ENCODE measurements around the gene RNU1-3.
"Not testable (repeated sequence)": the region's sequence is repeated elsewhere in the genome, so short reads cannot be mapped to it uniquely, and the experiment has no call there.

Gene RNU1-3

DNA sequence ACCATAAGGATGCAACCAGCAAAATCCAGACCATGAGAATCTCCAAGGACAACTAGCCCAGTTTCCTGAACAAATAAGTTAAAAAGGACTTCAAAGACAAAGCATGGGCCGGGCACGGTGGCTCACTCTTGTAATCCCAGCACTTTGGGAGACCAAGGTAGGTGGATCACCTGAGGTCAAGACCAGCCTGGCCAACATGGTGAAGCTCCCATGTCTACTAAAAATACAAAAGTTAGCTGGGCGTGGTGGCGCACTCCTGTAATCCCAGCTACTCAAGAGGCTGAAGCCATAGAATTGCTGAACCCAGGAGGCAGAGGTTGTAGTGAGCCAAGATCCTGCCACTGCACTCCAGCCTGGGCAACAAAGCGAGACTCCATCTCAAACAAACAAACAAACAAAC is 30.8 kb downstream of the RNU1-3 start:
- DNase-seq, result not testable (repeated sequence)

DNA sequence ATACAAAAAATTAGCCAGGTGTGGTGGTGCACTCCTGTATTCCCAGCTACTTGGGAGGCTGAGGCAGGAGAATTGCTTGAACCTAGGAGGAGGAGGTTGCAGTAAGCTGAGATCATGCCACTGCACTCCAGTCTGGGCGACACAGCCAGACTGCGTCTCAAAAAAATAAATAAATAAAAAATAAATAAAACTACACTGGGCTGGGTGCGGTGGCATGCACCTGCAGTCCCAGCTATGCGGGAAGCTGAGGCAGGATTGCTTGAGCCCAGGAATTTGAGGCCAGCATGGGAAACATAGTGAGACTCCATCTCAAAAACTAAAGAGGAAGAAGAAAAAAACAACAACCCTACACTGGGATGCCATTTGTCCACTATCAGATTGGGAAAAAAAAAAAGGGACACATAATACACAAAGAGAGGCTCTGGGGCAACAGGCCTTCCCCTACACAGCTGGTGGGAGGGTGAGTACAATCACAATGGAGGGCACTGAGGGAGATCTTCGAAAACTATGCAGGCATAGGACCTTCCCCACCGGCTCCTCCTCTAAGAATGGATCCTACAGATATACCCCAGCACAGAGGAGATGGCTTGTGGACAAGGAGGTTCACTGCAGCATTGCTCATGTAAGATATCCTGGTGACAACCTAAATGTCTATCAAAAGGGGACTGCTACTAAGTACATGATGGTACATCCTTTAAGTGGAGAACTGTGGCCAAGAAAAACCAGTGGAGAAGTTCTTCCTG is 33.0 kb downstream of the RNU1-3 start:
- DNase-seq, result not testable (repeated sequence)

DNA sequence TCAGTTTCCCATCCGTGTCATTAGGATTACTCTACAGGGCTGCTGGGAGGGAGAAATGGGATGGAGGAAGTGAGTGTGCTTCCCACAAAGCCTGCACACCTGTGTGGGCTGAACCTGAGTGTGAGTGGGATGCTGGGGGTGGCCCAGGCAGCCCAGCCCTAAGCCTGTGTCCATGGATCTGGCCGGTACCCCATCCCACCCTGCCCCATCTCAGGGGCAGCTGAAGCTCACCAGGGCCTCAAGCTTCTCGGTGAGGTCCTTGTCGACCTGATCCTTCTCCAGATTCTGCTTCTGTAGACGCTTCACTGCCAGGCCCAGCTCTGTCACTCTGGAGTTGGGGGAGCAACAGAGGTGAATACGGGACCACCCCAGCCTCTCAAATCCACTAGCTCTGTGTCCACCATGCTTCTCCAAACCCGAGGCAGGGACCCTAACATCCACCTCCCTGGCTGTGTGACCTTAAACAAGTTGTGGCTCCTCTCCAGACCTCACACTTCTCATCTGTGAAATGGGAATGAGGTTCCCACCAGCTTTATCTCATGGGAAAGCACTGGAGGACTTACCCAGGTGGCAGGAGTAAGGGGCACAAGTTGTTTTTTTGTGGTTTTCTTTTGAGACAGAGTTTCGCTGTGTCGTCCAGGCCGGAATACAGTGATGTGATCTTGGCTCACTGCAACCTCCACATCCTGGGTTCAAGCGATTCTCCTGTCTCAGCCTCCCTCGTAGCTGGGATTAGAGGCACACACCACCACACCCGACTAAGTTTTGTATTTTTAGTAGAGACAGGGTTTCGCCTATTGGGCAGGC is 34.5 kb downstream of the RNU1-3 start:
- DNase-seq, result not testable (repeated sequence)

DNA sequence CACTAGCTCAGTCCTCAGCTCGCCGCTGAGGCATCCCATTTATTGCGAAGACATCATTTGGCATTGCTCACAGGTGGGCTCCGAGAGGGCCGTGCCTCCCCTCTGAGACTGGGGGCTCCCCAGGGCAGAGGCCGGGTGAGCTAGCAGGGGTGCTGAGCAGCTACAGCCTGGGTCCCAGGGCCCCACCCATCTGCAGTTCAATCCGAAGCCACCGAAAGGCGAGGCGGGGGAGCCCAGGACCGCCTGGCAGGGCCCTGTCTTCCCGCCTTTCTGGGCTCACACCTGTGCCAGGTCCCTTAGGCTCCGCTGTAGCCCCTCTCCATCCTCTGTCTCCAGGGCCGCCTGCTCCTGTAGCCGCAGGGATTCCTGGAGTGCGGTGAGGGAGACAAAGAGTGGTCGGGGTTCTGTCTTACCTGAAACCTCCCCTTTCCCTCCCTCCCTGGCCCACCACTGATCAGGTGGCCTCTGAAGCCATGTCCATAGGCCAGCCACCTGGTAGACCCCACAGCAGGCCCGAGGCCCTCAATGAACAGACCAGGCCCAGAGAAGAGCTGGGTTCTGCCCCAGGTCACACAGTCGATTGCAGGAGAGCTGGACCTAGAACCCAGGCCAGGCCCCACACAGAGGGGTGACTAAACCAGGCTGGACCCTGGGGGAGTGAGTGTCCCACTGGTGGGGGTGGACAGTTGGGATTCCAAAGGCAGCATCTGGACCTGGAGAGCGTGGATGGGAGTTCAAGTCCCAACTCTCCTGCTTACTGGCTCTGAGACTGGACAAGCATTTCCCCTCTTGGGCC is 35.3 kb downstream of the RNU1-3 start:
- DNase-seq, result no peak

DNA sequence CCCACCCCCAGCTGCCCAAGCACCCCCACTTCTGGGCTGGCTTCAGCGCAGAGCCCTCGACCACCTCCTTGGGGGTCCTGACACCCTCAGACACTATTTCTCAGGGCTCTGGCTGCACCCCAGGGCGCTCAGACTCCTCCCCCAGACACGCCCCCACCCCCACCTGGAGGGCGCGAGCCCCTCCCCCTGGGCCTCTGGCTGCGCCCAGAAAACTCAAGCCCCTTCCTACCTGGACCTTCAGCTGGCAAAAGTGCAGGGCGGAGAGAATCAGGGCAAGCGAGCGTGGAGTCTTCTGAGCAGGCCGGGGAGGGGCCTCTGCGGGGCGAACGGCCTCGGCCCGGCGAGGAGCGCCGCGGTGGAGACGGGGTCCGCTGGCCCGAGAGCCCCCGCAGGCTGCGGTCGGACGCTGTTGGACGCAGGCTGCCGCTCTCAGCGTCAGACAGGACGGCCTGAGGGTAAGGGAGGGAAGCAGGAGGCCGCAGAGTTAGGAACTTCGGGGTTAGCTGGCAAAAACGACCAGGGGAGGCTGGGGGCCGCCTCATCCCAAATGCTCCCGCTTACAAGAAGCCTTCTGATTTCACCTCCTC is 36.0 kb downstream of the RNU1-3 start:
- DNase-seq, result no peak

DNA sequence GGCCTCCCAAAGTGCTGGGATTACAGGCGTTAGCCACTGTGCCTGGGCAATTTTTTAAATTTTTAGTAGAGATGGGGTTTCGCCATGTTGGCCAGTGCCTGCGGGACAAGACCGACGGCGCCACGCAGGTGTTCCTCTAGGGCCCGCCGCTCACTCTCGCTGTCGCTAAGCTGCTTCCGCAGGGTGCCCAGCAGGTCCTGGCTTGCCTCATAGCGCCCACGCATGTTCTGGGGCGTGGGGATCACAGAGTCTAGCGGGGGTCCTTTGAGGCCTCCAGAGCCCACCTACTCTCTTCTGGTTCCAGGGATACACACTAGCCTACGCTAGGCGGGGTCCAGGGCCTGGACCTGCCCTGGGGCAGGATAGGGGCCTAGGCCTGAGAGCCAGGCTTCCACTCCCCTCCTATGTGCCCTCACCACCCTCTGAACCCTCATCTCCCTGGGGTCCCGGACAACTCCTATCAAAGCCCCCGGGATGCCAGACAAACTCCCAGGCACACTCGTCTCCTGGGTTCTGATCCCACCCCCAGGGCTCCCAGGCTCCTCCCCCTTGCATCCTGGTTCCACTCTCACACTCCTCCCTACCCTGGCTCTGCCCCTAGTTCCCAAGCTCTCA is 36.7 kb downstream of the RNU1-3 start:
- DNase-seq, result not testable (repeated sequence)

DNA sequence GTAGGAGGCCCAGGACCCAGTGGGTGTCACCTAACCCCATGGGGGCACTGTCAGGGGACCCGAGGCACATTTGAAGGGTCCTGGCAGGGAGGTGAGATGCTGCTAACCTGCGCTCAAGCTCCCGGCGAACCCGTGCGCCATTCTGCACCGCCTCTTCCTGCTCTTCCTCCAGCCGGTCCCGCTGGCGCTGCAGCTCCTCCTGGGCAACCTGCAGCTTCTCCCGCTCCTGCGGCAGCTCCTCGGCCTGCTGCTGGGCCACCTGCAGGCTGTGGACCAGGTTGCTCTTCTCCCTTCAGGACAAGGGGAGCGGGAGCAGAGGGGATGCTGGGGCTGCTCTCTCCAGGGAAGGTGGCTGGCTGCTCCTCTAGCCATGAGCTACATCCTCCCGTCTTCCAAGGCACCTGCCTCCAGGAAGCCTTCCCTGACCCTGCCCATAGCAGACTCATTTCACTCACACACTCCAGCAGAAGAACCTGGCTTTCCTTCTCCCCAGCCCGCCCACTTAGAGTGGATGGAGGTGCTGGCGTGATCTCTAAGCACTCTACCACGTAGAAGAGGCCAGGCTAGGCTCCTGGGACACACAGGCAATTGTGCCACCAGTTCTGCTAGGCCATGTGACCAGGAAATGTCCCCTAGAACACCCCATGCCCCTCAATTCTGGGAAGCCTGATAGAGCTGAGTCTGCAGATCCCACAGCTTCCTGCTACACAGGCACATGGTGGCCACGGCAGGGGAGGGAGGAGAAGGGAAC is 38.2 kb downstream of the RNU1-3 start:
- DNase-seq, result no peak

DNA sequence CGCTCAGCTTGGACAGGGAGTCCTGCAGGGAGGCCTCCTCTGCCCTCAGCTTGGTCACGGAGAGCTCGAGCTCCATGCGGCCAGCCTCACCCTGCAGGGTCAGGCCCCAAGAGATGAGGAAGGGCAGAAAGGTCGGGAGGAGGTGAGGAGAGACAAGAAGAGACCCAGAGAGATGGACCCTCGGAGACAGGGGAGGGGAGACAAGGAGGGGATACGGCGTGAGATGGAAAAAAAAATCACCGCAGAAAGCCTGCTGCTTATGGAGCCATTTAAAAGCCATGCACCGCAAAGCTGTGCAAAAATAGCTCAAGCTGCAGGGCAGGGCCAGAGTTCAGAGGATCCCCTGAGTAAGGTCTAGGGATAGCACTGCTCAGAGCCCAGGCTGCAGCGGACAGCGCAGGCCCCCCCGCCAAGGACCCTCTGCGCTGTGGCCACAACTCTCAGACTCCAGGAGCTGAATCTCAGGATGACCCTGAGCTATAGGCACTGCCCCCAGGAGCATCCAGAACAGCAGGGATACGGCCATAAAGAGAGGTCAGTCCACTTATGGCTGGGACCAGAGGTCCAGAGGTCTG is 40.3 kb downstream of the RNU1-3 start:
- DNase-seq, result not testable (repeated sequence)

DNA sequence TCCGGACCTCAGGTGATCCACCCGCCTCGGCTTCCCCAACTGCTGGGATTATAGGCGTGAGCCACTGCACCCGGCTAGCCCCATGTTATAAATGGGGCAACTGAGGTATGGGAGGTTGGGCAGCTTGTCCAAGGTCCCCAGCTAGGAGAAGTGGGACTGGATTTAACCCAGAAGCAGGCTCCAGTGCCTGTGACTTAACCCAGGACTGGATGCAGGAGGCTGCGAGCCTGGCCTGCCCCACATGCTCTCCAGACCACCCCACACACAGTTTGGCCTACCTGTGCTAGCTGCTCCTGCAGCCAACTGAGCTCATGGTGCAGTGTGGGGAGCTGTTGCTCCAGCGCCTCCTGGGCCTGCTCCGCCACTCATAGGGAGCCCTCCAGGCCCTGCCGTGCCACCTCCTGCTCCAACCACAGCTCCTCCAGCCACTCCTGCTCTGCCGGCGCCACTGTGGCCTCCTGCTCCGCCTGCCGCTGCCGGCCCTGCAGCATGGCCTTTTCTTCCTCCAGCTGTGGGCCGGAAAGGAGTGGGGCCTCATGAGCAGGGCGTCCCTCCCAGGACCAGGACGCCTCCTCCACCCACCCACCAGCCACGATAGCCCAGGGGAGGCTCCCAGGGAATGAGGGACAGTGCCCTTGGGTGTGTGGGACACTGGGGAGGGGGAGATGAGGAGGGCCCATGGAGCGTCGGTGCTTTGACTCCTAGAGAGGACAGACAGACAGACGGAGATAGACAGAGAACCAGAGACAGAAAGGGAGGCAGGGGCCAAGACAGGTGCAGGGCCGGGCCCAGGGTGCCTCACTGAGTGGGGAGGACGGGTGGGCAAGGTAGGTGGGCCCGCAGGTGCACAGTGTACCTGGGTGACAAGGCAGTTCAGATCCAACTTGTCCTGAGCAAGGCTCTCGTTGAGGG is 41.0 kb downstream of the RNU1-3 start:
- DNase-seq, result no peak

DNA sequence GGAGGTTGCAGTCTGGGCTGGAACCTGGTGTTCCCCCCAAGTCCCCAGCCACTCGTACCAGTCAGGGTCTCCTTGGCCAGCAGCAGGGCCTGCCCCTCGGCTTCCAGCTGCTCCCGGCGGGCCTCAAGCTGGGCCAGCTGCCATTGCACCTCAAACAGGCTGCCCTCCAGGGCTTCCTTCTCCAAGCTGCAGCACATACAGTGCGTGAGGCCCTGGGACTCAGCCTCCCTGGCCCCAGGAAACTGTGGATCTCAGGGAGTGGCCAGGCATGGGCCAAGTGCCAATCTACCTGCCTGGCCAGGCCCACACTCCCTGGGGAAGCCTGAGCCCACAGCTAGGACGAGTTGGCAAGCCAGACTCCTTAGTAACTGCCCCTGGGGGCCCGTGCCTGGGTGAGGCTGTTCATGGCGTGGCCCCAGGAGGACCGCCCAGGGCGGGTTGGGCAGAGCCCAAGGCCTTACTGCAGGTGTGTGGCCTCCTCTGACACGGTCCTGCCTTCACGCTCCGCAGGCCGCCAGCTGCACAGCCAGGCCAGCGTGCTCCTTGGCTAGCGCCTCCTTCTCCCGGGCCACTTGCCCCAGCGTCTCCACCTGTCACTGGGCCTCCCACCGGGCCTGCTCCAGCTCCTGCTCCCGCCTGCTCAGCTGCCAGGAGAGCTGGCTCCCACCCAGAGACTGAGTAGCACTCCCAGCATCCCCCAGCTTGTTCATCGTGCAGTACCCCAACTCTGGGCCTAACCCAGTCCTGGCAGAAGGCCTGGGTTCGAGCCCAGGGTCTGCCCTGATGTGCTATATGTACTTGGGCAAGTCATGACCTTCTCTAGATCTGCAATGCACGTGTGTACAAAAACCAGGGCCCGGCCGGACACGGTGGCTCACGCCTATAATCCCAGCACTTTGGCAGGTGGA is 42.7 kb downstream of the RNU1-3 start:
- DNase-seq, result not testable (repeated sequence)

DNA sequence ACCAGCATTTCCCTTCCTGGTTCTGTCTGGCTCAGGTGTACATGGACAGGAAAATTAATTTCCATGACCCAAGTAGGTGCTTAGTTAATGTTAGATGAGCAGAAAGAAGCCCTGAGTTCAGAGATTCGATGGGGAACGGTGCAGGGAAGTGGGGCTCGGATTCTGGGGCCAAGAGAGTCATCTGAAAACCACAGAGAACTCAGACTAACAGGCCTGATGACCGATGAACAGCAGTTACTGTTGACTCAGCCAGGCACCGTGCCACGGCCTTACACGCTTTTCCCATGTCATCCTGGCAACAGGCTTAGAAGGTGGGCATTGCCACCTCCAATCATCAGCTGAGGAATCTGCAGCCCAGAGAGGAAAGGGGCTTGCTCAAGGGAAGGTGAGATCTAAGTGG is 43.4 kb downstream of the RNU1-3 start:
- not testable (repeated sequence) for DNase-seq

DNA sequence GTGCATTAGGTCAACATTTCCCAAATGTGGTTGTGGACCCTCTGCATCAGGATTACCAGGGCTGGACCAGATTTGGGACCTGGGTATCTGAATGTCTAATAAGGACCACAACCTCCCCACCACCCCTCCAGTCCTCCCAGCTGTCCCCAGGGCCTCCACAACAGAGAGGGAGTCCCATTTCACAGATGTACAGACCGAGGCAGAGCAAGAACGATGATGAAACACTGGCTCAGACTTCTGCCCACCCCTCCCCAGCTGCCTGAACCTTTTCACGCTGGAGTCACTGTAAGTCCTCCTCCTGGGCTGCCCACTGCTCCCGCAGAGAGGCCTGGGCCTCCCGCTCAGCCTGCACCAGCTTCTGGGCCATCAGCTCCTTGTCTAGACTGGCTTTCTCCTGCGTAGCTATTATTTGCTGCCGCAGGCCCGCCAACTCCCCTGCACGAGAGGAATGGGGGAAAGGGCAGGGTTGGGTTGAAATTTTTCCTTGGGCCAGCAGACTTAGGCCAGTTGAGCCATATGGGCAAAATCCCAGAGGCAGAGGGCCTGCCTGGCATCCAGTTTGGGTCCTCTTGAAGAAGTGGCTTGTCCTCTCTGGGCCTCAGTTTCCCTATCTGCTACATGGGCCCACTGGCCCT is 45.0 kb downstream of the RNU1-3 start:
- DNase-seq, result not testable (repeated sequence)

DNA sequence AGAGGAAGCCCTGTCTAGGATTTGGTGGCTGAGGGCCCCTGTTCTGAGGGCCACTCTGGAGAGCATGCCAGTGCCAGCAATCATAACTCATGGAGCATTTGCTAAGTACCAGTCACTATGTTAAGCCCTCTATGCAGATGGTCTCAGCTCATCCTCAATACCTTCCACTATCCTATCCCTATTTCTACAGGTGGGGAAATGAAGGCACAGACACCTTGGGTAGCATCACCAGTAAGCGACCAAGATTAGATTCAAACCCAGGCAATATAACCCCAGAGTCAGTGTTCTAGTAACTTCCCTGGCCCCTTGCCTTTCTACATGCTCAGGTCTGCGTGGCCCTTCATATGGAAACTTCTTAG is 45.5 kb downstream of the RNU1-3 start:
- no peak for DNase-seq

DNA sequence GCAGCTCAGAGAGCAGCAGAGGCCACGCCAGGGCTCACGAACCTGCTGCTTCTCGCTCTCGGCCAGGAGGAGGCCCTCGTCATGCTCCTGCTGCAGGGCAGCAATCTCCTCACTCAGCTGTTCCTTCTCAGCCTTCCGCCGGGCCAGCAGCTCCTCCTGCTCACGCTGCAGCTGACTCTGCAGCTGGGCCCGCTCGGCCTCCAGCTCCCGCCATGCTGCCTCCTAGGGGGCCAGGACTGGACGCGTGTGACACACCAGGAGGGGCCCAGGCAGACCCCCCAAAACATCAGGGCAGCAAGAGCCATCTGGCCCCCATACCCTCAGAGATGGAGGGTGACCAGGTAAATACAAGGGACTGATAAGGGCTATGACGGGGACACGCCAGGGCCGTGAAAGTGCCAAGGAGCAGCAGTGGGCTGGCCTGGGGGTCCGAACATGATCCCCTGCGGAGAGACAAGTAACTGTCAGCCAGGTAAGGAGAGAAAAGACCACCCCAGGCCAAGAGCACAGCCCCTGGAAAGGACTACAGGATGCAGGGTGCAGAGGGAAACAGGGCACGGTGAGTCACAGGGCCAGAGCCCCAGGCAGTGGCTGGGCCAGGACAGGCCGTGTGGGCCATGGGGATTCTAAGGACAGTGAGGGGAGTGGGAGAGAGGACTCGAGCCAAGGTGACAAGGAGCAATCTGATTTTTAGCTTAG is 46.8 kb downstream of the RNU1-3 start:
- DNase-seq, result not testable (repeated sequence)

DNA sequence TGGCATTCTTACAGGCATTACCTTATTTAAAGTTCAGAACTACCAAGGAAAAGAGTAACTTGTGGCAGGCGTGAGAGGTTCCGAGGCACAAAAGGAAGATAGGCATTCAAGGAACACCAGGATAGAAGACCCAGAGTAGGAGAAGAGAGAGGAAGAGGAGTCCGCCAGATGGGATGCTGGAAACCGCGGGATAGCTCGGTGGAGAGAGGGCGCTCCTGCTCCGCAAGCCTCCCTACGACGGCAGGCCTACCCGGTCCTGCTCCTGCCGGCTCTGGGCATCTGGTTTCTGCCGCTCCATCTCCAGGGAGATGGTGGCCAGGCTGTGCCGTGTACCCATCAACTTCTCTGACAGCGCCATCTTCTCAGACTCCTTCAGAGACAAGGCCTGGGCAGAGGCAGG is 48.0 kb downstream of the RNU1-3 start:
- no peak for DNase-seq

DNA sequence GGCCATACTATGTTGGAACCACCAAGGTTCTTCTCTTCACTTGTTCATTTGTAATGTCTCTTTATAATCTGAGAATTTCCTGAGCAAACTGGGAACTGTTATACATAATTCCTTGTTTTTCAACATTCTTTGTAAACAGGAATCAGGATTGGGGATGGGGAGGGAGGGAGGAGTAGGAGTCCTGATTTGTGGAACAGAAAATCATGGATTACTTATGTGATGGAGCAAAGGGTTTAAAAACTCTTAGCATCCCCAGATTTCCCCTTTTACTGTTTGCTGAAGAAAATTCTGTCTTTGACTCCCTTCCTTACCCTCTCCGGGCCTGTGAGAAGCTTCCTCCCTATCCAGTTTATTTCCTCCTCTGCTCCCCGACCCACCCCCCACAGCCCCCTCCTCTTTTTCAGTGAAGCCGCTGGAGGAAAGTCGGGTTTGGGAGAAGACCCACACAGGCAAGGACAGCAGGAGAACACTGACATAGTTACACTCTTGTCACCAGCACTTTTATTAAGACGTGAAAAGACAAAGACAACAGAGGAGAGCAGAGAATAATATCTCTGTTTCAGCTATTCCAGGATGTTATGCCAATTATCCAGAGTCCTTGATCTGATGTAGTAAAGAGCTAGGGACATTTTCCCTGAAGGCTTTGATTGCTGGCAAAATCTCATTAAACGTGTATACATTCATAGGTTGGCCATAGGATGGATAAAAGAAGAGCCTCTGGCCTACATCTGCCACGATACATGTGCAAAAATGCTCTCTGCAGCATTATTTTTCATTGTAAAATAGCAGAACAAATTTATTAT is 48.8 kb downstream of the RNU1-3 start:
- DNase-seq, result no peak

DNA sequence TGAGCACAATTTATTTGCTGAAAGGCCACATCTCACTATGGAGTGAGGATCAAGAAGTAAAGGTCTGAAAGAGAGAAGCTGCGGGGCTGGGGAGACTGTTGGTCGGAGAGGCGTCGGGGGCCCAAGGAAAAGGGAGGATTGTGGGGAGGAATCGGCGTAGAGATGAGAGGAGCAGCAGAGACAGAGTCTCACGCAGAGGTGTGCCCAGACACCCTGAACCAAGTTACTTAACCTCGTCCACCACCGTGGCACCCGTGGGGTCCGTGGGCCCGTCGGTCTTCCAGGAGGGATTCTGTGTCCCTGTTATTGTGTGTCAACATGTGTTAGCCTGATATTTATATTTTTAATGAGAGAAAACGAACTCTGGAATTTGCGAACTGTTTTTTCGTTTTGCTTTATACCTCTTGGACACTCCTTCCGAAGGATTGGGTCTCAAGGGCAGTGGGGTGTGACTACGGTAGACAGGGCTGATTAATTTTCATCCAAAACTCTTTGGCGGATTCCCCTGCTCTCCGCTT is 49.6 kb downstream of the RNU1-3 start:
- no peak for DNase-seq

Measured in hematopoietic multipotent progenitor cell treated with erythropoietin and hydrocortisone succinate and interleukin-3 and kit ligand, for 6 days (in vitro differentiated cells).